ELF-1 (cell line): ENCODE measurements around the gene PODN.

Source experiments
- DNase-seq: peaks from one replicate; pipeline ENCODE4 v3.0.0-alpha.2; 2016; ENCODE audit warnings: low read depth, low spot score

Gene PODN

GRCh38 chr1:53131590-53131938 lies 69.6 kb downstream of the PODN start:
- DNase-seq, result no peak

- DNase-seq, result no peak
Measured at GRCh38 chr1:53132176-53132575, 70.2 kb downstream of the PODN start.

GRCh38 chr1:53133261-53134041 lies 71.4 kb downstream of the PODN start:
- DNase-seq, result no peak

GRCh38 chr1:53134042-53134485 lies 72.1 kb downstream of the PODN start:
- no peak for DNase-seq
